ENCODE results near the gene ZHX3.
A peak's percentile ranks its signal among the peaks of the same experiment; 100 is the strongest.

The ZHX3 gene

DNA sequence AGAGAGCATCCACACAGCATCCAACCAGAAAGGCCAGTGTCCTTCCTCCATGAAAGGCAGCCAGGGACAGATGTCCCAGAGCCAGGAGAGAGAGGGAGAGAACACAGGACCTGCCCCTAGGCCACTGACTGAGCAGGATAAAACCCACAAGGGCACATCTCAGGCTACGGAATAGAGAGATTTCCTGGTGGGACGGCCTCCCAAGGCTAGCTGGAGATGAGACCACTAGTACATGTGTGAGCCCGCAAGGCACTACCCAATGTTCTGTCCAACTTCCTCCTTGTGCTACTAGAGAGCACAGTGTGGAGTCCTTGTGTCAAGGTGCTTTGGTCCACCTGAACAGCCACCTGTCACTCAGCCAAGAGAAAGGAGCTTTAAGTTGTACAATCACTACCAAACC is 136.0 kb downstream of the ZHX3 start:
- TF ChIP-seq, protein P1, sequence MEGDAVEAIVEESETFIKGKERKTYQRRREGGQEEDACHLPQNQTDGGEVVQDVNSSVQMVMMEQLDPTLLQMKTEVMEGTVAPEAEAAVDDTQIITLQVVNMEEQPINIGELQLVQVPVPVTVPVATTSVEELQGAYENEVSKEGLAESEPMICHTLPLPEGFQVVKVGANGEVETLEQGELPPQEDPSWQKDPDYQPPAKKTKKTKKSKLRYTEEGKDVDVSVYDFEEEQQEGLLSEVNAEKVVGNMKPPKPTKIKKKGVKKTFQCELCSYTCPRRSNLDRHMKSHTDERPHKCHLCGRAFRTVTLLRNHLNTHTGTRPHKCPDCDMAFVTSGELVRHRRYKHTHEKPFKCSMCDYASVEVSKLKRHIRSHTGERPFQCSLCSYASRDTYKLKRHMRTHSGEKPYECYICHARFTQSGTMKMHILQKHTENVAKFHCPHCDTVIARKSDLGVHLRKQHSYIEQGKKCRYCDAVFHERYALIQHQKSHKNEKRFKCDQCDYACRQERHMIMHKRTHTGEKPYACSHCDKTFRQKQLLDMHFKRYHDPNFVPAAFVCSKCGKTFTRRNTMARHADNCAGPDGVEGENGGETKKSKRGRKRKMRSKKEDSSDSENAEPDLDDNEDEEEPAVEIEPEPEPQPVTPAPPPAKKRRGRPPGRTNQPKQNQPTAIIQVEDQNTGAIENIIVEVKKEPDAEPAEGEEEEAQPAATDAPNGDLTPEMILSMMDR (conservative IDR thresholded peaks at IDR 0.05; ENCODE audit: low read depth, low read length), result no peak
- DNase-seq (ENCODE audit: low read depth), result no peak
- H3K4me3 ChIP-seq (ENCODE audit: low read length), result no peak overlapping the region

DNA sequence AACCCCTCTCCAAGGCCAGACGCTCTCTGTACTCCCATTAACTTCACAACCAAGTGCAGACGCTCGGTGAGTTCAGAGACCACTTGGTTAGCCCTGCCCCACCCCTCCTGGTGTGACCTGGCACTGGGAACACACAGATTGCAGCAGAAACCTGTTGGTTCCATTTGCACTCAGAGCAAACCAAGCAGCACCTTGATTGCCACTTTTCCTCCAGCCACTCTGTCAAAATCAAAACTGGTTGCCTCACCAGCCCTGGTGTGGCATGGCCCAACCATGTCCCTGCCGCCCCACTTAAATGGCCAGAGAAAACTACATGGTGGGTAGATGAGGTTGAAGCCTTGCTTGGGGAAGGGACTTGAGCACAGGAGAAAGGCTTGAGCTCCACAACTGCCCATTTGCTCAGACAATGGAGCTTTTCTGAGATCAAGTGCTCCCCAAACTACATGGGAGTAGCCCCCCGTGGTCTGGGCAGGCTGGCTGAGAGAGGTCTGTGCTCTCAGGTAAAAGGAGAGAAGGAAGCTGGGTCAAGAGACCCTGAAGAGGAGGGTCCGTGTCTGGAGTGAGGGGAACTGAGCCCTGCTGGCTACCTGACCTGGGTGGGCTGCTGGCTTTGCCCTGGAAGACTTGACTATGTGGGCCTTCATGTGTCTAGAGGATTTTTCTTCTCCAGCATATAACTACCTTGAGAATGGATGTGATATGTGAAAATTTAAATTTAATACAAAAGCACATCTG is 136.8 kb downstream of the ZHX3 start:
- DNase-seq (ENCODE audit: low read depth), result no peak
- TF ChIP-seq, protein P1 (conservative IDR thresholded peaks at IDR 0.05; ENCODE audit: low read depth, low read length), result no peak
- H3K4me3 ChIP-seq (ENCODE audit: low read length), result no peak overlapping the region

DNA sequence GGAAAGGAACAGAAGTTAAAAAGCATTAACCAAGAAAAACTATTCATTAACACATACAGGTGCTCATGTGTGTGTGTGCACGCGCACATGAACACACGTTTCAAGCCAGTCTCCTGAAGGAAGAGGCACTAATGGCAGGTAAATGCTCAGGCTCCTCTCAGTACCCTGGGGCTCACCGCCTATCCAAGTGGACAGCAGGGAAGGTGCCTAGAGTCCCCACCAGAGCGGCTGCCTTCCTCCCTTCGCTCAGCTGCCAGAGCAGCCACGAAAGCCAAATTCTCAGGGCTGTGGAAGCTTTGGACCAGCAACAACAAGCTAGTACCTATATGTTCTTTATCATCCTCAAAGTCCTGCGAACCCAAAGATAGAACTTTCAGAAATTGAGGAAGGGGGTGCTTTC is 137.6 kb downstream of the ZHX3 start:
- TF ChIP-seq, protein P1 (conservative IDR thresholded peaks at IDR 0.05; ENCODE audit: low read depth, low read length), result no peak
- no peak overlapping the region for H3K4me3 ChIP-seq (ENCODE audit: low read length)
- DNase-seq (ENCODE audit: low read depth), result no peak

DNA sequence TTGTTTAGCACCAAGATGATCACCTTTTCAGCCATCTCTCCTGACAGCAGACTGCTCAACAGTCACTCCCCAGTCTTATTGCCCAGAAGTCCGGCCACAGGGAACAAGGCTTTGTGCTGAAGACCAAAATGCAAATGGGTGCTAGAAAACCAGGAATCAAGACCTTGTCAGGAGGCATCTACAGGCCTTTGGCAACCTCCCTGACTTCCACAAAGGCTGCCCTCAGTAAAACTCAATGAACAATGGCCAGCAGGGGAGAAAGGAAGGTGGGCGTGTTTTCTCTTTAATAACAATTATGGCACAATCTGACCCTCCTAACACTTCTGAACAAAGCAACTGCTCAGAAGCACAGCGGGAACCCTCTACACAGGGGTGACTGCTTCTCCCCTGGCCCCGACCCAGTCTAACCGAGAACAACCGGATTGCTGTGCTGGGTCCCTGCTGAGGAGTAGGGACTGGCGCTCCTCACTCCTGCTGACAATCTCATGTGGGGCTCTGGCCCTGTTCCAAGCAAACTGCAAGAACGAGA is 138.6 kb downstream of the ZHX3 start:
- H3K4me3 ChIP-seq (ENCODE audit: low read length), result no peak overlapping the region
- no peak for DNase-seq (ENCODE audit: low read depth)

DNA sequence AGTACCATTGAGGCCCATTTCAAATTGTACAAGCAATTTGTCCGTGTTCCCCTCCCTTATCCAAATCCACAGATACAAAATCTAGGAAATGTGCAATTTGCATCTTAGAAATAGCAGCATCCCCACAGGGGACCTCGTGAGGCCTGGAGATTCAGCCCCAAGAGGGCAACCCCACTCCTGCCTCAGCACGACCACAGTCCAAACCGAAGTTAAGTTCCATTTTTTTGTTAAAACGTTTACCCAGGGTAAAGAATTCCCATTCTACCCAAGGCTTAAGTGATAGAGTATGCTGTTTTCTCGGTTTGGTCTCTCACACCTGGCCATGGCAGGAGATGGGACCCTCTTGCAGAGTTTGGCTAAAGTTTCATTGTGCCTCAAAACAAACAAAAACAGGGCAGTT is 139.0 kb downstream of the ZHX3 start:
- TF ChIP-seq, protein P1 (conservative IDR thresholded peaks at IDR 0.05; ENCODE audit: low read depth, low read length), result no peak
- no peak for DNase-seq (ENCODE audit: low read depth)
- H3K4me3 ChIP-seq (ENCODE audit: low read length), result no peak overlapping the region

More for the DNA sequence above, 138.6 kb downstream of the ZHX3 start:
- TF ChIP-seq, protein P1 (conservative IDR thresholded peaks at IDR 0.05; ENCODE audit: low read depth, low read length), result no peak

DNA sequence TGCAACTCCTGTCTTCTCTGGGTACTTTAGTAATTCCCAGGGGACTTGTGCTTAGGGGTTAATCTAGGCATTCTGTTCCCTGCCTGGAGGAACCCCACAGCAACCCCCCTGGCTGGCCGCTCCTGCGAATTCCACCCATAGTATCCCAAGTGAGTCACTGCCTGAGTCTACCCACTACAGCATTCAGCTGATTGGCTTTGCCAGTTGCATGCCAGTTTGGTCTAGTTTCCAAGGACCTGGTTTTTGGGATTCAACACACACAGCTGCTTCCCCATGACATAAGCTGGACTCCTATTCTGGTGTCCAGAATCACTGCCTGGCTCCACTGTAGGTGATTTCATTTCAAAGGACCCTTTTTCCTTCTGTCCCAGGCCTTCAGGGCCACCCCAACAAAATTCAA is 139.9 kb downstream of the ZHX3 start:
- TF ChIP-seq, protein P1 (conservative IDR thresholded peaks at IDR 0.05; ENCODE audit: low read depth, low read length), result no peak
- peak; percentile 81 for DNase-seq (ENCODE audit: low read depth)
- no peak overlapping the region for H3K4me3 ChIP-seq (ENCODE audit: low read length)

Measured in retinal pigment epithelial cell (primary cell).